Ovary (tissue), 1 donor: ENCODE data around the gene PCF11.

Experiments
- EP300 ChIP-seq: sonication (generic); formaldehyde crosslinking; IDR thresholded peaks from one replicate; pipeline ENCODE4 v1.6.1; 2017; ENCODE audit warnings: antibody characterized with exemption
- POLR2A ChIP-seq: fragments of 450-650 bp; IDR thresholded peaks from one replicate; pipeline ENCODE4 v1.6.1; 2017; ENCODE audit warnings: antibody characterized with exemption, mild to moderate bottlenecking, moderate library complexity

- TF ChIP-seq EP300 = no peak
- no peak for TF ChIP-seq POLR2A
These were observed 49.3 kb downstream of the PCF11 start for GRCh38 chr11:83206221-83206620.
